NB4 (cell line): ENCODE results near the gene SLC1A6.

ENCODE experiments used
- CTCF ChIP-seq: IDR thresholded peaks from one replicate; pipeline ENCODE4 v1.5.1; 2012; ENCODE audit warnings: low read depth, low read length
- MAX ChIP-seq: IDR thresholded peaks from 2 replicates; pipeline ENCODE4 v1.6.1; 2011; ENCODE audit warnings: low read depth, low read length
- MYC ChIP-seq: IDR thresholded peaks from 2 replicates; pipeline ENCODE4 v1.6.1; 2011; ENCODE audit warnings: low read depth, low read length
- POLR2A ChIP-seq: IDR thresholded peaks from 2 replicates; pipeline ENCODE4 v1.6.1; 2011; ENCODE audit warnings: mild to moderate bottlenecking; ENCODE audit not compliant: insufficient read length; ENCODE audit errors: extremely low read depth

GRCh38 chr19:14957464-14957863, 22.2 kb downstream of the SLC1A6 start:
- TF ChIP-seq CTCF = no peak
- no peak for TF ChIP-seq POLR2A
- TF ChIP-seq MYC = no peak
- no peak for TF ChIP-seq MAX
